K562 (cell line): ENCODE results near the gene MIEN1. TPM values are rescaled to one million over a fixed set of nuclear protein-coding genes. Genes with fewer than 3 reads are reported as not detected.

ENCODE experiments used
- CGGBP1 ChIP-seq: fragments of 250-450 bp; sonication (Bioruptor Pico); IDR thresholded peaks from 2 replicates; pipeline ENCODE4 v1.9.0; 2021; ENCODE audit warnings: mild to moderate bottlenecking
- ELK1 ChIP-seq: sonication (generic); formaldehyde crosslinking; IDR thresholded peaks from 2 replicates; pipeline ENCODE4 v1.8.1; 2022; ENCODE audit warnings: missing genetic modification reagents
- FOXA3 ChIP-seq, 2 experiments: fragments of 450-650 bp in 1 of 2; sonication (generic) in 1 of 2; formaldehyde crosslinking; IDR thresholded peaks in 1 of 2; conservative IDR thresholded peaks in 1 of 2; 2 replicates each; pipeline versions ENCODE4 v1.4.0 to v1.8.0; 2020 to 2022; ENCODE audit warnings: mild to moderate bottlenecking in 2 of 2, missing genetic modification reagents in 1 of 2
- GATA2 ChIP-seq: sonication (generic); formaldehyde crosslinking; IDR thresholded peaks from 2 replicates; pipeline ENCODE4 v1.4.0; 2020; ENCODE audit warnings: mild to moderate bottlenecking, missing genetic modification reagents
- GTF3C2 ChIP-seq: IDR thresholded peaks from 3 replicates; pipeline ENCODE4 v1.6.1; 2011; ENCODE audit warnings: borderline replicate concordance, mild to moderate bottlenecking, moderate library complexity; ENCODE audit not compliant: insufficient read length; ENCODE audit errors: extremely low read depth
- HOXB6 ChIP-seq: fragments of 250-450 bp; sonication (Bioruptor Pico); IDR thresholded peaks from 2 replicates; pipeline ENCODE4 v1.5.1; 2022; ENCODE audit warnings: mild to moderate bottlenecking, borderline replicate concordance
- MNT ChIP-seq, 2 experiments: fragments of 450-650 bp; conservative IDR thresholded peaks; 2 replicates each; pipeline ENCODE4 v1.6.1; 2017; ENCODE audit warnings: mild to moderate bottlenecking in 2 of 2, moderate library complexity in 2 of 2
- POLR2A ChIP-seq: fragments of 450-650 bp; conservative IDR thresholded peaks from 2 replicates; pipeline ENCODE4 v1.6.1; 2016
- PRDM10 ChIP-seq: fragments of 450-650 bp; IDR thresholded peaks from 2 replicates; pipeline ENCODE4 v1.6.1; 2018; ENCODE audit not compliant: partially characterized antibody
- RBFOX2 ChIP-seq: fragments of 200-400 bp; formaldehyde crosslinking; IDR thresholded peaks from 2 replicates; pipeline ENCODE4 v1.6.1; 2017; ENCODE audit warnings: low read depth, mild to moderate bottlenecking, low read length, moderate library complexity
- RBM15 ChIP-seq: fragments of 200-400 bp; formaldehyde crosslinking; IDR thresholded peaks from 2 replicates; pipeline ENCODE4 v1.6.1; 2018; ENCODE audit warnings: mild to moderate bottlenecking, low read length, moderate library complexity; ENCODE audit not compliant: insufficient read depth
- XRCC3 ChIP-seq: fragments of 450-650 bp; IDR thresholded peaks from 2 replicates; pipeline ENCODE4 v1.6.1; 2017; ENCODE audit warnings: mild to moderate bottlenecking, moderate library complexity
- ZBTB12 ChIP-seq: fragments of 250-450 bp; sonication (Bioruptor Pico); IDR thresholded peaks from 2 replicates; pipeline ENCODE4 v1.4.0; 2020
- ZNF263 ChIP-seq: sonication (generic); formaldehyde crosslinking; IDR thresholded peaks from 2 replicates; pipeline ENCODE4 v1.8.0; 2022; ENCODE audit warnings: mild to moderate bottlenecking, missing genetic modification reagents, borderline replicate concordance
- polyA plus RNA-seq, 8 experiments: library from polyadenylated mRNA; depleted of rRNA in 4 of 8; stranded (reverse) in 5 of 8; unstranded in 3 of 8; fragments of >200 nt; fragmentation: Nextera tagmentation in 2 of 8; fragmentation: Illumina TruSeq in 1 of 8; extraction: Ambion mirVana in 2 of 8; extraction: Trizol in 1 of 8; gene quantifications; 2 replicates each; pipeline versions ENCODE4 v1.2.1 to v1.2.3, GENCODE V29; 2011 to 2014; ENCODE audit warnings: inconsistent platforms in 1 of 8, missing spikeins in 1 of 8
- total RNA-seq, 7 experiments: library from RNA; depleted of rRNA in 6 of 7; stranded (reverse); fragments of >200 nt in 6 of 7; fragmentation: Illumina TruSeq in 2 of 7; extraction: Trizol in 2 of 7; gene quantifications; 2 replicates each; pipeline versions ENCODE4 v1.2.1 to v1.2.3, GENCODE V29; 2011 to 2021; ENCODE audit warnings: low replicate concordance in 1 of 7

Gene MIEN1
- total and polyA plus RNA-seq, 9 of the 15 experiments (the other 6 are each of a cell fraction or from before 2014, with no cell fraction given): 61.3 to 142 (median 78.9) TPM

GRCh38 chr17:39754161-39754957, 24.0 kb upstream of the MIEN1 start (continued):
- TF ChIP-seq PRDM10: no peak
- peak; percentile 32 to 72; a peak in 1 of 4 replicates for TF ChIP-seq MNT (conservative IDR thresholded peaks at IDR 0.05)
- TF ChIP-seq RBM15: no peak
- no peak for TF ChIP-seq GATA2
- TF ChIP-seq CGGBP1 (CRISPR knock-in tag): no peak
- TF ChIP-seq RBFOX2: peak; percentile 88
- TF ChIP-seq FOXA3 (CRISPR knock-in tag; conservative IDR thresholded peaks at IDR 0.05 in 1 of 2, IDR thresholded peaks at IDR 0.05 in 1 of 2): no peak; a peak in 1 of 4 replicates
- TF ChIP-seq ELK1 (CRISPR knock-in tag): no peak
- no peak for TF ChIP-seq GTF3C2
- TF ChIP-seq XRCC3: no peak
- TF ChIP-seq ZBTB12 (CRISPR knock-in tag): peak; percentile 17; the same call in 1 of the 2 replicates
- no peak for TF ChIP-seq ZNF263
- TF ChIP-seq POLR2A: peak; percentile 66
- no peak for TF ChIP-seq HOXB6 (CRISPR knock-in tag)
